HG03066 (cell line): ENCODE data around the gene HES5.
"Not testable (repeated sequence)": the region's sequence is repeated elsewhere in the genome, so short reads cannot be mapped to it uniquely, and the experiment has no call there.

Source experiments
- ATAC-seq: cut with Tn5 transposase; IDR thresholded peaks from one replicate; pipeline ENCODE4 v1.9.1; 2021; ENCODE audit warnings: low read depth; ENCODE audit not compliant: unreplicated experiment

Gene HES5, protein sequence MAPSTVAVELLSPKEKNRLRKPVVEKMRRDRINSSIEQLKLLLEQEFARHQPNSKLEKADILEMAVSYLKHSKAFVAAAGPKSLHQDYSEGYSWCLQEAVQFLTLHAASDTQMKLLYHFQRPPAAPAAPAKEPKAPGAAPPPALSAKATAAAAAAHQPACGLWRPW

DNA sequence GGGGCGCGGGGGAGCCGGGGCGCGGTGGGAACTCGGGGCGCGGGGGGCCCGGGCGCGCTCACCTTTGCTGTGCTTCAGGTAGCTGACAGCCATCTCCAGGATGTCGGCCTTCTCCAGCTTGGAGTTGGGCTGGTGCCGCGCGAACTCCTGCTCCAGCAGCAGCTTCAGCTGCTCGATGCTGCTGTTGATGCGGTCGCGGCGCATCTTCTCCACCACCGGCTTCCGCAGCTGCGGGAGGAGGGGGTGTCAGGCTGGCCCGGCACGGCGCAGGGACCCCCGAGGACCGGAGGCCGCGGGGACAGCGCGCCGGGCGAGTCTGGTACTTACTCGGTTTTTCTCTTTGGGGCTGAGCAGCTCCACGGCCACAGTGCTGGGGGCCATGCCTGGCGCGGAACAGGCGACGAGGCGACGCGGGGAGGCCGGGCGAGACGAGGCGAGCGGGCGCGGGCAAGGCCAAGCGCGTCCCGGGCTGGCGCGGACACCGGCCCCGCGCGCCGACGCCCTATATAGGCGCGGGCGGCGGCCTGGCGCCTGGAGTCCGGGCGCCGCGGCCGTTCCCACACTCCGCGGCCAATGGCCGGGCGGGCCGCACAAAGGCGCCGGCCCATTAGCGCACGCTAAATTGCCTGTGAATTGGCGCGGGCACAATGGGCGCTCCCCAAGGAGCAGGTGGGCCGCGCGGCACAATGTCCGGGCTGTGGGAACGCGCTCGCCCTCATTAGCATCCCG, at the start of gene HES5:
Gene HES5 (minus strand): TSS at position 480 of the 729 bp plus-strand sequence. CDS start 99 bp downstream, at position 381.
- ATAC-seq: no peak

GRCh38 chr1:2578758-2579118, 48.7 kb upstream of the HES5 start:
- no peak for ATAC-seq

DNA sequence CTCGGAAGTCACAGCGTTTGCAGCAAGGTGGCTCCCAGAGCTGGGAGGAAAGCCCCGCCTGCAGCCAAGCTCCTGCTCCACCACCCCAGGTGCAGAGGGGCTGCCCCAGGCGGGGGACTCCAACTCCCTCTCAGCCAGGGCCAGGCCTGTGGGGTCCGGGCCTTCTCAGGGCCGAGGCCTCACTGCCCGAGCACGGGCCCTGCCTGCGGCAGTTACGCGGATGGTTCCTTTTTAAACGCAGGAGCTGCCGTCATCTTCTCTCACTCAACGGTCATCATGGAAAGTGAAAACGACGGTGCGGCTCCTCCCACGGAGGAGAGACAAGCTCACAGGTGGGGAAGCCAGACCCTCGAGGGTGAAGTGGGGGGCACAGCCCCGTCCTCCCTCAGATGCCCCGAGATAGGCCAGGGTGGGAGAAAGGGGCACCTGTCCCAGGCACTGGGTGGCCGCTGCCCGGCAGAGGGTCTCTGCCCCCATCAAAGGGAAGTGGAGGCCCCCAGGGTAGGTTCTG, 47.6 kb upstream of the HES5 start:
- ATAC-seq: peak; percentile 27

GRCh38 chr1:2575801-2576663, 46.0 kb upstream of the HES5 start:
- ATAC-seq: no peak

GRCh38 chr1:2574350-2574749, 44.3 kb upstream of the HES5 start:
- ATAC-seq: no peak

GRCh38 chr1:2573250-2573920, 43.3 kb upstream of the HES5 start:
- no peak for ATAC-seq

- no peak for ATAC-seq
These were observed 41.3 kb upstream of the HES5 start for GRCh38 chr1:2571348-2571747.

GRCh38 chr1:2570332-2570731, 40.3 kb upstream of the HES5 start:
- no peak for ATAC-seq

- ATAC-seq: not testable (repeated sequence)
These were observed 39.6 kb upstream of the HES5 start for GRCh38 chr1:2569703-2570102.

DNA sequence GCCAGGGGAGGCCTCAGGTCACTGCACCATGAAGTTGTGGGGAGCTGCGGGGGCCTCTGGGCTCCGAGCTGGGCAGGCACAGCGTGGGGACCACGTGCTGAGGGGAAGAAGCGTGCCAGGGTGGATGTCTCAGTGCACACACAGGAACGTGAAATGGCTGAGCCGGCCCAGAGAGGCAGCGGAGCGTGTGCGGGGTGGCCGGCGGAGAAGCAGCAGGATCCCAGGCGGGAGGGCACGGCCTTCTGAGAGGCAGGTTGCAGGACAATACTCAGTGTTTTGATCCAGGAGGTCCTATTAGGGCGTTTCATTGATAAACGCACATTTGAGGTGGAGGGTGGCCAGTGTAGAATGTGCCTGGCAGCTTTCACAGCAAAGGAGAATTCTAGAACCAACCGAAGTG, 39.0 kb upstream of the HES5 start:
- ATAC-seq: no peak

DNA sequence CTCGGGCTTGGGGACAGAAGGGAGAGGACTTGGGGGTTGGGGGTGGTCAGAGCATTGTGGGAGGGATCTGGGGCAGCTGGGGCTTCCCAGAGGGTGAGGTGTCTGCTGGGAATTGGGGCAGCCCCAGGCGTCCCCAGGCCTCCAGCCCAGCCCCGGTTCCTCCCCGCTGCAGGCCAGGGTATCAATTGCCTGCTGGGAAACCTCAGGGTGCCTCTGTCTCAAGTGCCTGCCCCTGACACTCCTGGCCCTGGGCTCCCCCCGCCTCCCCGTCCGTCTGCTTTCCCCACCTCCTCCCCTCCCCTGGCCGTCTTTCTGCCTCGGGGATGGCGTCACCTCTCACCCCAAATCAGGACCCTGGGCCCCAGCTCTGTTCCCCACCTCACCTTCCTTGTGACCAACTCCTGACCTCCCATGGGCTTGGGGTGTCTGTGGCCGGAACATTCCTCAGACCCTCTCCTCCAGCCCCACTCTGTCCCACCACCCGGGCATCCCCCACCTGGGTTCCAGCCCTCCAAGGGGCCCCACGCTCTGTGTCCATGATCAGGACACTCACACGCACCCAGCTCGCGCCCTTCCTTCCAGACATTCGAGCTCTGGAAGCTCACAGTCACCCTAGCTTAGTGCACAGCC, 38.2 kb upstream of the HES5 start:
- ATAC-seq: not testable (repeated sequence)

DNA sequence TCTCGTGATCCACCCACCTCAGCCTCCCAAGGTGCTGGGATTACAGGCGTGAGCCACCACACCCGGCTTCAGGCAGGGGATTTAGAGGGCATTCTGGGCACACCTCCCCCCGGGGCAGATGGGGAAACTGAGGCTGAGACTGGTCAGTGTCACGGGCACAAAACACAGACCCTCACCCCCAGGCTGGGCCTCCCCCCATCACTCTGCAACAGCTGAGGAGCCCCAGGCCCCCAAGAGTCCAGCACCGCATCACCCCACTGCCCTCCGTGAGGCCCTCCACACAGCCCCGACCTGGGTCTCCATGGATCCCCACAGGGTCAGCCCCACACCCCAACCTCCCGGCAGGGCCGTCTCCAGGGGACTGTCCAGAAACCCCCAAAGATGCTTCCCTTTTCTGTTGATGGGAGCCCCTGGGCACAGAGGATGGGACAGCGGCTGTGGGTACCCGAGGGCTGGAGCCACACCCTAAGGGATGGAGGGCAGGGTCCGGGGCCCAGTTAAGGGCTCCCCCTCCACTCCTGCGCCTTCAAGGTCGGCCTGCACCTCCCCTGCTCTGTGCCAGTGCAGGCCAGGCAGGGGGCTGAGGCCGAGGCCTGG, 37.1 kb upstream of the HES5 start:
- no peak for ATAC-seq

- no peak for ATAC-seq
These were observed 36.3 kb upstream of the HES5 start for GRCh38 chr1:2566101-2567045.

DNA sequence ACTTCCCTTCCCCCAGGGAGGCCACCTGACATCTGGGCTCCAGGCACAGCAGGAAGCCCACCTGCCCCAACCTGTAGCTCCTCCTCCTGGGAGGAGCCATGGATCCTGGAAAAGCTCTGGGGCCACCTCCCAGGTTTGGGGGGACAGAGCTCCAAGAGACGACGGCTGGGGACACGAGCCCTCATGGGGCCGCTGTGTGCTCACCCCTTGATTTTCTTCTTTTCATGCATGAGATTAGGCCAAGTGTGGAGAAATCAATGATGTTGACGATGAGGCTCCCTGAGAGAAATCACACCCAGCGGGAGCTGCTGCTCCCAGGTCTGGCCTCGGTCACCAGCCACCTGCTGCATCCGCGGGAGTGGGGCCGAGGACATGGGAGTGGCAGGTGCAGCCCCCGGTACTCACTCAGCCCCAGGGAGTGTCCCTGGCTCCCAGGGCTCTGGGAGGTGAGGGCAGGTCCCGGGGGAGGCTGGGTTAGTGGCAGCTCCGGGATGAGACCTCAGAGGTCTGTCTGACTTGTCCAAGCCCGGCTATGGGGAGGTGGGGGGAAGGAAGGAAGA, 34.8 kb upstream of the HES5 start:
- ATAC-seq: no peak

GRCh38 chr1:2564006-2564814, 34.1 kb upstream of the HES5 start:
- ATAC-seq: no peak

- no peak for ATAC-seq
These were observed 33.1 kb upstream of the HES5 start for GRCh38 chr1:2563205-2563604.
